Lower lobe of right lung (tissue), 2 donors: ENCODE results near the gene NECTIN1. TPM values are rescaled to one million over a fixed set of nuclear protein-coding genes. Genes with fewer than 3 reads are reported as not detected.

Experiments used
- ATAC-seq, 2 donors: fragments of 200-7000 bp; cut with Tn5 transposase; one replicate each; pipeline ENCODE4 v1.9.1; 2020 to 2022; ENCODE audit warnings: mild to moderate bottlenecking in 2 of 2, moderate library complexity in 2 of 2
- DNase-seq: peaks from one replicate; pipeline ENCODE4 v3.0.0-alpha.2; 2020
- H3K27ac ChIP-seq: fragments of 200-600 bp; one replicate; pipeline ENCODE4 v1.8.0; 2022
- H3K27me3 ChIP-seq: fragments of 200-600 bp; one replicate; pipeline ENCODE4 v1.8.0; 2022; ENCODE audit warnings: low read depth
- H3K36me3 ChIP-seq: fragments of 200-600 bp; one replicate; pipeline ENCODE4 v1.8.0; 2022; ENCODE audit warnings: mild to moderate bottlenecking
- H3K4me1 ChIP-seq: fragments of 200-600 bp; one replicate; pipeline ENCODE4 v1.8.0; 2022
- H3K4me3 ChIP-seq: fragments of 200-600 bp; one replicate; pipeline ENCODE4 v1.8.0; 2022; ENCODE audit warnings: mild to moderate bottlenecking
- H3K9me3 ChIP-seq: fragments of 200-600 bp; one replicate; pipeline ENCODE4 v1.8.0; 2022
- intact Hi-C: fragments of 100-400 bp; cut with DNase I; formaldehyde crosslinking; loops from one replicate; pipeline ENCODE4 v1.11.0; 2022
- total RNA-seq: library from RNA; stranded (reverse); fragmentation: NEBNext Ultra II Directional; extraction: Animal tissue kit (Norgen Biotek cat#: 25700); gene quantifications from one replicate; pipeline ENCODE4 v1.2.1, GENCODE V29; 2021
- TF ChIP-seq, protein P1 (sequence below): fragments of 200-600 bp; IDR thresholded peaks from one replicate; pipeline ENCODE4 v1.8.0; 2022; ENCODE audit warnings: antibody characterized with exemption, mild to moderate bottlenecking
- donor health status: DM: no; HTN: yes; CAD: no; lungs with severe emphysema.

NECTIN1 gene
- total RNA-seq, 1 donor from 2014 or later: 9.1 TPM

DNA sequence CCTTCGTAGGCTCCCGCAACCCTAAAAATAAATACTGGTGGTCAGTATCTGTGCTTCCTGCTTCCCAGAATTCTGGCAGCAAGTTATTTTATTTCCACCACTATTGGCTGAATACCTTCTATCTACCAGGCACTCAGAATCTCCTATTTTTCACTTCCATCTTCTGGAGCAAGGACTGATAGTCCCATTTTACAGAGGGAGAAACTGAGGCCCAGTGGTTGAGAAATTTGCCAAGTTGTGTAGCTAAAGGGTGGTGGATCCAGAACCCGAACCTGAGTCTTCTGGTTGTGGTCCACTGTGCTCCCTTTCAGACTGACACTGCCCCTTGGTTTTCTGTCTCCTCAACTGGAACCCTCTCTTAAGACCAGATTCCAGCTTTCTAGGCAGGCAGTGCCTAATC, 31.6 kb downstream of the NECTIN1 start:
- intact Hi-C loops: no loop called here
- Histone ChIP-seq H3K27me3 (no peaks in the 10 kb centered on the region), H3K4me1 (peaks cover 23% of the 10 kb centered on the region), H3K9me3 (no peaks in the 10 kb centered on the region), H3K27ac (no peak overlapping the region), H3K4me3 (no peak overlapping the region), H3K36me3 (no peaks in the 10 kb centered on the region)
- DNase-seq (no peak), ATAC-seq (no peak)
- TF ChIP-seq, protein P1, sequence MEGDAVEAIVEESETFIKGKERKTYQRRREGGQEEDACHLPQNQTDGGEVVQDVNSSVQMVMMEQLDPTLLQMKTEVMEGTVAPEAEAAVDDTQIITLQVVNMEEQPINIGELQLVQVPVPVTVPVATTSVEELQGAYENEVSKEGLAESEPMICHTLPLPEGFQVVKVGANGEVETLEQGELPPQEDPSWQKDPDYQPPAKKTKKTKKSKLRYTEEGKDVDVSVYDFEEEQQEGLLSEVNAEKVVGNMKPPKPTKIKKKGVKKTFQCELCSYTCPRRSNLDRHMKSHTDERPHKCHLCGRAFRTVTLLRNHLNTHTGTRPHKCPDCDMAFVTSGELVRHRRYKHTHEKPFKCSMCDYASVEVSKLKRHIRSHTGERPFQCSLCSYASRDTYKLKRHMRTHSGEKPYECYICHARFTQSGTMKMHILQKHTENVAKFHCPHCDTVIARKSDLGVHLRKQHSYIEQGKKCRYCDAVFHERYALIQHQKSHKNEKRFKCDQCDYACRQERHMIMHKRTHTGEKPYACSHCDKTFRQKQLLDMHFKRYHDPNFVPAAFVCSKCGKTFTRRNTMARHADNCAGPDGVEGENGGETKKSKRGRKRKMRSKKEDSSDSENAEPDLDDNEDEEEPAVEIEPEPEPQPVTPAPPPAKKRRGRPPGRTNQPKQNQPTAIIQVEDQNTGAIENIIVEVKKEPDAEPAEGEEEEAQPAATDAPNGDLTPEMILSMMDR: no peak

DNA sequence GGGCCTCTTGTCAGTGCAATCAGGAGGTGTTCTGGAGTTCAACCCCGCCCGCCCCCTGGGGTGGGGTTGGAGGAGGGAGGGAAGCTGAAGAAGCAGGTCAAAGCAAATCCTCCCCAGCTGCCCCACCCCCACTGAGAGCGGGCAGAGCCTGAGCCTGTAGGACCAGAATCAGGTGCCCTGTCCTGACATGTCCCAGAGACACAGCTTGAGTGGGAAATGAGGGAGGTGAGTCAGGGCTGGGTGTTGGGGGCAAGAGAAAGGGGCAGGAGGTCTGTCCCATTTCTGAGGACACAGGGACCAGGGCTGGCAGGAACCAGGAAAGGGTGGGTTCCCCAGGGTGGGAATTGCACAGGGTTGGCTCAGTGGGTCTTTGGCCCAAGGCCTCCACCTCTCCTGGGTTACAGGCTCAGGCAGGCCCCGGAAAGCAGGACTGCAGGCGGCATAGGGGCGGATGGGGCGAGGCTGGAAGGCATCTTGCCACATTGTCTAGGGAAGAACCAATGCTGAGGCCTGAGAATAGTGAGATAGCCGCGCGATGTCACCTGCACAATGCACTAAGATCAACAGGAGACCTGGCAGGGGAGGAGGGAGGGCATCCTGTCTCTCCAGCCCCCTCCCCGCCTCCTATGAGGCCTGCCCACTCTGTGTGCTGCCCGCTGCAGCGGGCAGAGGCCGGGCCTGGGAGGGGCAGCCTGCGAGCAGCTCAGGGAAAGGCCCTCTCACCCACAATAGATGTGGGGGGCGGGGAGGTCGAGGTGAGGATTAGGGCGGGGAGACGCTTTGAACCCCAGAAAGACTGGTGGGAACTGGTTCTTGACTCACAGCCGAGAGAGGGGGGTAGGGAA, 32.4 kb downstream of the NECTIN1 start:
- intact Hi-C loops: no loop called here
- no peak for DNase-seq
- no peak overlapping the region for H3K27ac ChIP-seq
- no peaks in the 10 kb centered on the region for H3K9me3 ChIP-seq
- ATAC-seq: no peak
- TF ChIP-seq, protein P1: no peak
- no peaks in the 10 kb centered on the region for H3K36me3 ChIP-seq
- peaks cover 23% of the 10 kb centered on the region for H3K4me1 ChIP-seq
- no peaks in the 10 kb centered on the region for H3K27me3 ChIP-seq
- H3K4me3 ChIP-seq: no peak overlapping the region

DNA sequence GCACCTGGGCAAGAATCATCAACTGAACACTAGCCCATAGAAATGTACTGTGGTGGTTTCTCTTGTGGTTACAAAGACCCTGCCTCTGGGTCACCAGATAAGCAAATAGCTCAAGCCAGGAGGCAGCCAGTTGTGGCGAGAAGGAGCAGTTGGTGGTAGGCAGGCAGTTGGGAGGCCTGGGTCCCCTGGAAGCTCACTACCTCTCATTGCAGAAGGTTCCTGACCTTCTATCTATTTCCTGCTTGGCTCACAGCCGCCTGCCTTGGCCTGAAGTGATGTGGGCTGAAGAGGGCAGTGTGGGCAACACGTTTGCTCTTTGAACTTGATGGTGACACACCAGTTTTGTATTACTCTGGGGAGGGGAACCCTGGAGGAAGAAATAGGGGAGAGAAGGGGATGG, 34.7 kb downstream of the NECTIN1 start:
- TF ChIP-seq, protein P1: no peak
- Histone ChIP-seq H3K27ac (no peak overlapping the region), H3K36me3 (no peaks in the 10 kb centered on the region), H3K4me3 (no peak overlapping the region), H3K27me3 (no peaks in the 10 kb centered on the region), H3K4me1 (peaks cover 13% of the 10 kb centered on the region), H3K9me3 (no peaks in the 10 kb centered on the region)
- peak; percentile 17 to 24 for ATAC-seq
- intact Hi-C loops: no loop called here
- DNase-seq: no peak

DNA sequence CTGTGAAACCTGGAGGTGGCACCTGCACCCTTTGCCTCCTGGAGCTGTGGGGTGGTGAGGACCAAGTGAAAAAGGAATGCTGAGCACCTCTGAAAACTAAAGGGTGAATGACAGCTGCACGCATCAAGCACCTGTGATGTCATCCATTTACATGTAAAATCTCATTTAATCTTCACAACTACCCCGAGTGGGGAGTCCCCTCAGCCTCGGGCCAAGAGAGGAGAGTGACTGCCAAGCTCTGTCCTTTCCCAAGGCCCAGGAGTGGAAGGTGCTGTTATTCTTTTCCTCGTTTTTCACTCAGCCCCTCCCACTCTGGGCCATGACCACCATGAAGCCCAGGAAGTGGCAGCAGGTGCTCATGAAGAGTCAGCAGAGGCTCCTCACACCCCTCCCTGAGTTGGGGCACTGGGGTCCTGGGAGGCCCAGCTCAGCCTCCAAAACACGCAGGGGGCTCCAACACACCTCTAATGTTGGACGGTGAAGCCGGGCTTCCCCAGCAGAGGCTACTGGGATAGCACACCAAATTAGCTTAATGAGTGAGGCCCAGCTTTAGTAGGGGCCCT, 35.7 kb downstream of the NECTIN1 start:
- ATAC-seq: no peak
- Histone ChIP-seq H3K9me3 (no peaks in the 10 kb centered on the region), H3K27me3 (no peaks in the 10 kb centered on the region), H3K4me1 (peaks cover 5% of the 10 kb centered on the region), H3K4me3 (no peak overlapping the region), H3K36me3 (no peaks in the 10 kb centered on the region), H3K27ac (no peak overlapping the region)
- intact Hi-C loops: no loop called here
- DNase-seq: no peak
- TF ChIP-seq, protein P1: no peak

DNA sequence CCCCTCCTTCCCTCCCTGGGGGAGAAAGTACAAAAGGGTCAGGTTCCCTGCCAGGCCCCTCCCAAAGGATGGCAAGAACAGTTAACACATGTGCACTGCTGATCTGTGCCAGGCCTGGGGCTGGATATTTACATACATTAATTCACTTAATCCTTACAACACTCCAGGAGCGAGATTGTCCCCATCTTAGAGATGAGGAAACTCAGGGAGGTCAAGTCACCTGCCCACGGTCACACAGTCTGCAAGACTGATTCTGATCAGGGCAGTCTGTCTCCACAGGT, 36.5 kb downstream of the NECTIN1 start:
- no peaks in the 10 kb centered on the region for H3K27me3 ChIP-seq
- H3K4me1 ChIP-seq: peaks cover 5% of the 10 kb centered on the region
- no peak overlapping the region for H3K4me3 ChIP-seq
- no peak overlapping the region for H3K27ac ChIP-seq
- intact Hi-C loops: no loop called here
- H3K9me3 ChIP-seq: no peaks in the 10 kb centered on the region
- TF ChIP-seq, protein P1: no peak
- ATAC-seq (no peak), DNase-seq (no peak)
- no peaks in the 10 kb centered on the region for H3K36me3 ChIP-seq
